ENCODE results near the gene NUDT13. TPM values are rescaled to one million over a fixed set of nuclear protein-coding genes. Genes with fewer than 3 reads are reported as not detected.

The NUDT13 gene
- polyA plus RNA-seq, 1 donor from 2014 or later = 1.8 TPM

DNA sequence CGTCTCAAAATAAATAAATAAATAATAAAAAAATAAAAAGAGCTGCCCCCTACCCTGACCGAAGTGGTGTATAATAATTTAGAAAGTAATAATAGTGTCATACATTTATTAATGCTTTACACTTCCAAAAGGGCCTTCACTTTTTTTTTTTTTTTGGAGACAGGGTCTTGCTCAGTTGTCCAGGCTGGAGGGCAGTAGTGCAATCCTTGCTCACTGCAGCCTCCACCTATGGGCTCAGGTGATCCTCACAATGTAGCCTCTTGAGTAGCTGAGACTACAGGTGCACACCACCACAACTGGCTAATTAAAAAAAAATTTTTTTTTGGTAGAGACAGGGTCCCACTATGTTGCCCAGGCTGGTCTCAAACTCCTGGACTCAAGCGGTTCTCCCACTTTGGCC lies 59.1 kb downstream of the NUDT13 start:
- no peaks in the 10 kb centered on the region for H3K9me2 ChIP-seq (ENCODE audit: insufficient read depth, low read length)
- H3K9me3 ChIP-seq (ENCODE audit: low read length) = no peaks in the 10 kb centered on the region
- no peak overlapping the region for H3K9ac ChIP-seq (ENCODE audit: low read length)
- H3K27me3 ChIP-seq (ENCODE audit: insufficient read depth, low read depth, low read length) = no peaks in the 10 kb centered on the region
- peaks cover 5% of the 10 kb centered on the region for H3F3A ChIP-seq (ENCODE audit: insufficient read depth, low read length, poor library complexity, severe bottlenecking)
- peaks cover 3% of the 10 kb centered on the region for H3K36me3 ChIP-seq (ENCODE audit: insufficient read depth, low read length)
- no peak overlapping the region for H3K27ac ChIP-seq (ENCODE audit: low read length)
- no peak overlapping the region for H2AFZ ChIP-seq (ENCODE audit: low read depth, low read length)
- H3K4me2 ChIP-seq (ENCODE audit: low read length) = no peak overlapping the region
- H3K4me3 ChIP-seq (ENCODE audit: low read length) = no peak overlapping the region
- H4K20me1 ChIP-seq (ENCODE audit: insufficient read depth) = no peaks in the 10 kb centered on the region
- TF ChIP-seq EZH2 (IDR thresholded peaks at IDR 0.05; ENCODE audit: borderline replicate concordance, insufficient read depth, low read length, poor library complexity, severe bottlenecking) = no peak
- TF ChIP-seq SMC3 (conservative IDR thresholded peaks at IDR 0.05; ENCODE audit: poor library complexity) = no peak
- TF ChIP-seq RAD21 (conservative IDR thresholded peaks at IDR 0.05) = no peak
- TF ChIP-seq, protein P1, sequence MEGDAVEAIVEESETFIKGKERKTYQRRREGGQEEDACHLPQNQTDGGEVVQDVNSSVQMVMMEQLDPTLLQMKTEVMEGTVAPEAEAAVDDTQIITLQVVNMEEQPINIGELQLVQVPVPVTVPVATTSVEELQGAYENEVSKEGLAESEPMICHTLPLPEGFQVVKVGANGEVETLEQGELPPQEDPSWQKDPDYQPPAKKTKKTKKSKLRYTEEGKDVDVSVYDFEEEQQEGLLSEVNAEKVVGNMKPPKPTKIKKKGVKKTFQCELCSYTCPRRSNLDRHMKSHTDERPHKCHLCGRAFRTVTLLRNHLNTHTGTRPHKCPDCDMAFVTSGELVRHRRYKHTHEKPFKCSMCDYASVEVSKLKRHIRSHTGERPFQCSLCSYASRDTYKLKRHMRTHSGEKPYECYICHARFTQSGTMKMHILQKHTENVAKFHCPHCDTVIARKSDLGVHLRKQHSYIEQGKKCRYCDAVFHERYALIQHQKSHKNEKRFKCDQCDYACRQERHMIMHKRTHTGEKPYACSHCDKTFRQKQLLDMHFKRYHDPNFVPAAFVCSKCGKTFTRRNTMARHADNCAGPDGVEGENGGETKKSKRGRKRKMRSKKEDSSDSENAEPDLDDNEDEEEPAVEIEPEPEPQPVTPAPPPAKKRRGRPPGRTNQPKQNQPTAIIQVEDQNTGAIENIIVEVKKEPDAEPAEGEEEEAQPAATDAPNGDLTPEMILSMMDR (IDR thresholded peaks at IDR 0.05; ENCODE audit: poor library complexity, severe bottlenecking) = no peak
- H3K79me2 ChIP-seq (replicated peaks; ENCODE audit: insufficient read depth, low read length) = peaks cover 40% of the 10 kb centered on the region

DNA sequence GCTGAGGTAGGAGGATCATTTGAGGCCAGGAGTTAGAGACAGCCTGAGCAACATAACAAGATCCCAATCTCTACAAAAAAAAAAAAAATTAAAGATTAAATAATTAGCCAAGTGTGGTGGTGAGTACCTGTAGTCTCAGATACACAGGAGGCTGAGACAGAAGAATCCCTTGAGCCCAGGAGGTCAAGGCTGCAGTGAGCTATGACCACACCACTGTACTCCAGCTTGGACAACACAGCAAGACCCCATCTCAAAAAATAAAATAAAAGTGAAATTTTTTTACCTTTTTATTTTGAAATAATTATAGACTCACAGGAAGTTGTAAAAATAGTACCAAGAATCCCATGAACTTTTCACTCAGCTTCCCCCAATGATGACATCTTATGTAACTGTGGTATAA lies 62.6 kb downstream of the NUDT13 start:
- H3K79me2 ChIP-seq (replicated peaks; ENCODE audit: insufficient read depth, low read length) = peaks cover 9% of the 10 kb centered on the region
- H3K9me3 ChIP-seq (ENCODE audit: low read length) = no peaks in the 10 kb centered on the region
- no peak overlapping the region for H2AFZ ChIP-seq (ENCODE audit: low read depth, low read length)
- no peak overlapping the region for H3K9ac ChIP-seq (ENCODE audit: low read length)
- no peaks in the 10 kb centered on the region for H3F3A ChIP-seq (ENCODE audit: insufficient read depth, low read length, poor library complexity, severe bottlenecking)
- no peak overlapping the region for H3K4me2 ChIP-seq (ENCODE audit: low read length)
- H3K9me2 ChIP-seq (ENCODE audit: insufficient read depth, low read length) = no peaks in the 10 kb centered on the region
- no peak overlapping the region for H3K4me3 ChIP-seq (ENCODE audit: low read length)
- no peaks in the 10 kb centered on the region for H4K20me1 ChIP-seq (ENCODE audit: insufficient read depth)
- H3K36me3 ChIP-seq (ENCODE audit: insufficient read depth, low read length) = no peaks in the 10 kb centered on the region
- no peaks in the 10 kb centered on the region for H3K27me3 ChIP-seq (ENCODE audit: insufficient read depth, low read depth, low read length)
- TF ChIP-seq, protein P2, sequence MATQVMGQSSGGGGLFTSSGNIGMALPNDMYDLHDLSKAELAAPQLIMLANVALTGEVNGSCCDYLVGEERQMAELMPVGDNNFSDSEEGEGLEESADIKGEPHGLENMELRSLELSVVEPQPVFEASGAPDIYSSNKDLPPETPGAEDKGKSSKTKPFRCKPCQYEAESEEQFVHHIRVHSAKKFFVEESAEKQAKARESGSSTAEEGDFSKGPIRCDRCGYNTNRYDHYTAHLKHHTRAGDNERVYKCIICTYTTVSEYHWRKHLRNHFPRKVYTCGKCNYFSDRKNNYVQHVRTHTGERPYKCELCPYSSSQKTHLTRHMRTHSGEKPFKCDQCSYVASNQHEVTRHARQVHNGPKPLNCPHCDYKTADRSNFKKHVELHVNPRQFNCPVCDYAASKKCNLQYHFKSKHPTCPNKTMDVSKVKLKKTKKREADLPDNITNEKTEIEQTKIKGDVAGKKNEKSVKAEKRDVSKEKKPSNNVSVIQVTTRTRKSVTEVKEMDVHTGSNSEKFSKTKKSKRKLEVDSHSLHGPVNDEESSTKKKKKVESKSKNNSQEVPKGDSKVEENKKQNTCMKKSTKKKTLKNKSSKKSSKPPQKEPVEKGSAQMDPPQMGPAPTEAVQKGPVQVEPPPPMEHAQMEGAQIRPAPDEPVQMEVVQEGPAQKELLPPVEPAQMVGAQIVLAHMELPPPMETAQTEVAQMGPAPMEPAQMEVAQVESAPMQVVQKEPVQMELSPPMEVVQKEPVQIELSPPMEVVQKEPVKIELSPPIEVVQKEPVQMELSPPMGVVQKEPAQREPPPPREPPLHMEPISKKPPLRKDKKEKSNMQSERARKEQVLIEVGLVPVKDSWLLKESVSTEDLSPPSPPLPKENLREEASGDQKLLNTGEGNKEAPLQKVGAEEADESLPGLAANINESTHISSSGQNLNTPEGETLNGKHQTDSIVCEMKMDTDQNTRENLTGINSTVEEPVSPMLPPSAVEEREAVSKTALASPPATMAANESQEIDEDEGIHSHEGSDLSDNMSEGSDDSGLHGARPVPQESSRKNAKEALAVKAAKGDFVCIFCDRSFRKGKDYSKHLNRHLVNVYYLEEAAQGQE (IDR thresholded peaks at IDR 0.05; ENCODE audit: borderline replicate concordance) = no peak
- TF ChIP-seq EP300 (conservative IDR thresholded peaks at IDR 0.05; ENCODE audit: poor library complexity, severe bottlenecking) (no peak), TAF1 (IDR thresholded peaks at IDR 0.05; ENCODE audit: low read depth) (no peak), POLR2AphosphoS5 (IDR thresholded peaks at IDR 0.05) (no peak), SMC3 (conservative IDR thresholded peaks at IDR 0.05; ENCODE audit: poor library complexity) (no peak), EZH2 (IDR thresholded peaks at IDR 0.05; ENCODE audit: borderline replicate concordance, insufficient read depth, low read length, poor library complexity, severe bottlenecking) (no peak), RAD21 (conservative IDR thresholded peaks at IDR 0.05) (no peak), MXI1 (conservative IDR thresholded peaks at IDR 0.05; ENCODE audit: poor library complexity, severe bottlenecking) (no peak)
- TF ChIP-seq, protein P1 (IDR thresholded peaks at IDR 0.05; ENCODE audit: poor library complexity, severe bottlenecking) = no peak
- no peak overlapping the region for H3K27ac ChIP-seq (ENCODE audit: low read length)

Data from neural cell (in vitro differentiated cells).